HEK293 (cell line): ENCODE results near the gene GPX8.

Experiments
- CTCF ChIA-PET: fragments of 350-600 bp; formaldehyde crosslinking; extraction: SDS; loops from one replicate; lab custom pipeline; 2021; ENCODE audit warnings: antibody characterized with exemption; lab: Yijun Ruan, JAX
- POLR2A ChIA-PET: fragments of 300-600 bp; formaldehyde crosslinking; extraction: SDS; loops from one replicate; lab custom pipeline; 2020; ENCODE audit warnings: antibody characterized with exemption, inconsistent platforms; lab: Yijun Ruan, JAX
- H3K27ac ChIP-seq: fragments of 200-500 bp; sonication (Bioruptor generic); 2 replicates; pipeline ENCODE4 v1.5.1; 2014; ENCODE audit warnings: low read depth, low read length, control low read depth, inconsistent platforms; ENCODE audit errors: extremely low read depth
- H3K36me3 ChIP-seq, 2 experiments: fragments of 200-500 bp in 1 of 2; sonication (Bioruptor generic) in 1 of 2; 1 replicate in 1 of 2; 2 replicates in 1 of 2; pipeline ENCODE4 v1.5.1; 2014 to 2017; ENCODE audit warnings: inconsistent platforms in 2 of 2, low read length in 2 of 2; ENCODE audit not compliant: control insufficient read depth in 2 of 2, insufficient read depth in 1 of 2
- H3K4me1 ChIP-seq: fragments of 200-500 bp; sonication (Bioruptor generic); 2 replicates; pipeline ENCODE4 v1.5.1; 2014; ENCODE audit warnings: mild to moderate bottlenecking, low read length, inconsistent platforms; ENCODE audit not compliant: control insufficient read depth, insufficient read depth
- H3K4me3 ChIP-seq: 2 replicates; pipeline ENCODE4 v1.5.1; 2011; ENCODE audit warnings: low read depth, mild to moderate bottlenecking, control low read depth, low read length, moderate library complexity
- H3K9me3 ChIP-seq: fragments of 200-500 bp; sonication (Bioruptor generic); 2 replicates; pipeline ENCODE4 v1.5.1; 2014; ENCODE audit warnings: low read depth, low read length, inconsistent platforms; ENCODE audit not compliant: control insufficient read depth, insufficient read depth
- KLF8 ChIP-seq: fragments of 450-650 bp; formaldehyde crosslinking; IDR thresholded peaks from 2 replicates; pipeline ENCODE4 v1.5.1; 2016; ENCODE audit warnings: missing biosample characterization, missing genetic modification characterization
- OVOL3 ChIP-seq: fragments of 450-650 bp; formaldehyde crosslinking; IDR thresholded peaks from 2 replicates; pipeline ENCODE4 v1.5.1; 2016; ENCODE audit warnings: missing biosample characterization, missing genetic modification characterization
- ZFP41 ChIP-seq: fragments of 450-650 bp; formaldehyde crosslinking; IDR thresholded peaks from 2 replicates; pipeline ENCODE4 v1.5.1; 2016; ENCODE audit warnings: missing biosample characterization, missing genetic modification characterization, borderline replicate concordance
- ZNF157 ChIP-seq: fragments of 450-650 bp; formaldehyde crosslinking; IDR thresholded peaks from 2 replicates; pipeline ENCODE4 v1.5.1; 2016; ENCODE audit warnings: missing biosample characterization, missing genetic modification characterization
- ZNF174 ChIP-seq: fragments of 450-650 bp; formaldehyde crosslinking; IDR thresholded peaks from 2 replicates; pipeline ENCODE4 v1.5.0; 2017; ENCODE audit warnings: missing biosample characterization, mild to moderate bottlenecking, missing genetic modification characterization
- ZNF202 ChIP-seq: fragments of 450-650 bp; formaldehyde crosslinking; IDR thresholded peaks from 2 replicates; pipeline ENCODE4 v1.5.1; 2016; ENCODE audit warnings: missing biosample characterization, missing genetic modification characterization, borderline replicate concordance
- ZNF350 ChIP-seq: fragments of 450-650 bp; formaldehyde crosslinking; IDR thresholded peaks from 2 replicates; pipeline ENCODE4 v1.5.0; 2017; ENCODE audit warnings: missing biosample characterization, mild to moderate bottlenecking, missing genetic modification characterization
- ZNF433 ChIP-seq: fragments of 450-650 bp; formaldehyde crosslinking; IDR thresholded peaks from 2 replicates; pipeline ENCODE4 v1.5.1; 2016; ENCODE audit warnings: missing biosample characterization, missing genetic modification characterization, low read depth
- ZNF48 ChIP-seq: fragments of 450-650 bp; formaldehyde crosslinking; IDR thresholded peaks from 2 replicates; pipeline ENCODE4 v1.5.1; 2016; ENCODE audit warnings: missing biosample characterization, missing genetic modification characterization
- ZNF549 ChIP-seq: fragments of 450-650 bp; IDR thresholded peaks from 2 replicates; pipeline ENCODE4 v1.5.1; 2018; ENCODE audit warnings: missing biosample characterization, missing genetic modification characterization, mild to moderate bottlenecking, inconsistent platforms, moderate library complexity
- ZNF624 ChIP-seq: fragments of 450-650 bp; formaldehyde crosslinking; IDR thresholded peaks from 2 replicates; pipeline ENCODE4 v1.5.1; 2017; ENCODE audit warnings: missing biosample characterization, missing genetic modification characterization
- ZNF664 ChIP-seq: fragments of 450-650 bp; formaldehyde crosslinking; IDR thresholded peaks from 2 replicates; pipeline ENCODE4 v1.5.1; 2016; ENCODE audit warnings: missing biosample characterization, missing genetic modification characterization
- ZNF747 ChIP-seq: fragments of 450-650 bp; formaldehyde crosslinking; IDR thresholded peaks from 2 replicates; pipeline ENCODE4 v1.5.1; 2016; ENCODE audit warnings: missing biosample characterization, missing genetic modification characterization
- TF ChIP-seq, protein P1 (sequence below): fragments of 450-650 bp; formaldehyde crosslinking; conservative IDR thresholded peaks from 2 replicates; pipeline ENCODE4 v1.5.1; 2016; ENCODE audit warnings: low read depth, missing biosample characterization, missing genetic modification characterization
- TF ChIP-seq, protein P2 (sequence below): fragments of 450-650 bp; formaldehyde crosslinking; IDR thresholded peaks from 2 replicates; pipeline ENCODE4 v1.5.0; 2017; ENCODE audit warnings: missing biosample characterization, missing genetic modification characterization, borderline replicate concordance
- TF ChIP-seq, protein P3 (sequence below): fragments of 450-650 bp; formaldehyde crosslinking; IDR thresholded peaks from 2 replicates; pipeline ENCODE4 v1.5.1; 2016; ENCODE audit warnings: missing biosample characterization, missing genetic modification characterization, borderline replicate concordance

Gene GPX8

DNA sequence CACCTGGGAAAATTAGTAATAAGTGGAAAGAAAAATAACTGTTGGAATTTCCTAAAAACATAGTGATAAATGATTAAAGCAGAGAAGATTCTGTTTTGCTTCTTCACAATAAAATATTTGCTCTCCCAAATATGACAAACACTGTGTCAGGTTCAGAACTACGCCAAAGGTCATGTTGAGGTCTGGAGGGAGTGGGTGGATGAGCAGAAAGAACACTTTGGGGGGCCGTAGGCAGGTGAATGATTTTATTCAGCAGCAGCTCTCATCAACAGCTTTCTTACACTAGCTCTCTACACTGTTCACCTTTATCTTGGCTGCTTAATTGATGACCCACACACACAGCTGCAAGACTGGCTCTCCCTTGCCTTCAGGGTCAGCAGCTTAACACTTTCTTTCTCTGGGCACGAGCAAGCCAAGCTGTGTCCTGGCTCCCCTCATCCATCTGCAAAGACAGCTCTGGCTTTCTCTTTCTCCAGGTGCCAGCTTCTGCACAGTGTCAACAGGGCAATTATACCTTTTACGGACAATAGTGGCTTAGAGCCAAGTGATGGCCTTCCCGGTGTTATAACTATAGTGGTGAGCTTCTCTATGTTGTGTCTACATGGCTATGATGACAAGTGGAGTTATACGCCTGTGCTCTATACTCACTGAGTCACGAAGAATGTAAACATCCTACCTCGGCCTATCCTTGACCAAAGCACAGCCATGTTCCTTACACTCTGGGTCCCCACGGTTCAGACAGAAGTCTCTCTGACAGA, 18.9 kb upstream of the GPX8 start:
- no peaks in the 10 kb centered on the region for H3K4me1 ChIP-seq
- no peaks in the 10 kb centered on the region for H3K9me3 ChIP-seq
- ChIA-PET POLR2A (no interaction called here), CTCF (interaction anchor here (0.7 to 2.3 kb wide), 5 partner anchors 19 to 1635 kb away, joined by 3 to 10 read pairs (median 6); partner anchors contain the start of gene GPX8)
- no peak overlapping the region for H3K27ac ChIP-seq
- no peak for TF ChIP-seq ZNF433 (tag by site-specific recombination)
- TF ChIP-seq ZNF549 (tag by site-specific recombination): no peak
- TF ChIP-seq ZNF157 (tag by site-specific recombination): no peak
- no peak for TF ChIP-seq ZNF624 (tag by site-specific recombination)
- no peak for TF ChIP-seq KLF8 (tag by site-specific recombination)
- no peak for TF ChIP-seq ZNF48 (tag by site-specific recombination)
- TF ChIP-seq ZNF747: no peak
- no peak for TF ChIP-seq ZNF664
- TF ChIP-seq OVOL3: no peak
- TF ChIP-seq ZNF350 (tag by site-specific recombination): no peak
- TF ChIP-seq ZFP41 (tag by site-specific recombination): no peak
- TF ChIP-seq ZNF202: no peak
- TF ChIP-seq, protein P1, sequence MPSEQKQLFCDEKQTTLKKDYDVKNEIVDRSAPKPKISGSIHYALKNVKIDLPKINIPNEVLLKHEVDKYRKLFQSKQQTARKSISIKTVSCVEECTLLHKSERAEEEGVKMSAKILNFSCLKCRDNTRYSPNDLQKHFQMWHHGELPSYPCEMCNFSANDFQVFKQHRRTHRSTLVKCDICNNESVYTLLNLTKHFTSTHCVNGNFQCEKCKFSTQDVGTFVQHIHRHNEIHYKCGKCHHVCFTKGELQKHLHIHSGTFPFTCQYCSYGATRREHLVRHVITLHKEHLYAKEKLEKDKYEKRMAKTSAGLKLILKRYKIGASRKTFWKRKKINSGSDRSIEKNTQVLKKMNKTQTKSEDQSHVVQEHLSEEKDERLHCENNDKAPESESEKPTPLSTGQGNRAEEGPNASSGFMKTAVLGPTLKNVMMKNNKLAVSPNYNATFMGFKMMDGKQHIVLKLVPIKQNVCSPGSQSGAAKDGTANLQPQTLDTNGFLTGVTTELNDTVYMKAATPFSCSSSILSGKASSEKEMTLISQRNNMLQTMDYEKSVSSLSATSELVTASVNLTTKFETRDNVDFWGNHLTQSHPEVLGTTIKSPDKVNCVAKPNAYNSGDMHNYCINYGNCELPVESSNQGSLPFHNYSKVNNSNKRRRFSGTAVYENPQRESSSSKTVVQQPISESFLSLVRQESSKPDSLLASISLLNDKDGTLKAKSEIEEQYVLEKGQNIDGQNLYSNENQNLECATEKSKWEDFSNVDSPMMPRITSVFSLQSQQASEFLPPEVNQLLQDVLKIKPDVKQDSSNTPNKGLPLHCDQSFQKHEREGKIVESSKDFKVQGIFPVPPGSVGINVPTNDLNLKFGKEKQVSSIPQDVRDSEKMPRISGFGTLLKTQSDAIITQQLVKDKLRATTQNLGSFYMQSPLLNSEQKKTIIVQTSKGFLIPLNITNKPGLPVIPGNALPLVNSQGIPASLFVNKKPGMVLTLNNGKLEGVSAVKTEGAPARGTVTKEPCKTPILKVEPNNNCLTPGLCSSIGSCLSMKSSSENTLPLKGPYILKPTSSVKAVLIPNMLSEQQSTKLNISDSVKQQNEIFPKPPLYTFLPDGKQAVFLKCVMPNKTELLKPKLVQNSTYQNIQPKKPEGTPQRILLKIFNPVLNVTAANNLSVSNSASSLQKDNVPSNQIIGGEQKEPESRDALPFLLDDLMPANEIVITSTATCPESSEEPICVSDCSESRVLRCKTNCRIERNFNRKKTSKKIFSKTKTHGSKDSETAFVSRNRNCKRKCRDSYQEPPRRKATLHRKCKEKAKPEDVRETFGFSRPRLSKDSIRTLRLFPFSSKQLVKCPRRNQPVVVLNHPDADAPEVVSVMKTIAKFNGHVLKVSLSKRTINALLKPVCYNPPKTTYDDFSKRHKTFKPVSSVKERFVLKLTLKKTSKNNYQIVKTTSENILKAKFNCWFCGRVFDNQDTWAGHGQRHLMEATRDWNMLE (tag by site-specific recombination): no peak
- TF ChIP-seq, protein P2, sequence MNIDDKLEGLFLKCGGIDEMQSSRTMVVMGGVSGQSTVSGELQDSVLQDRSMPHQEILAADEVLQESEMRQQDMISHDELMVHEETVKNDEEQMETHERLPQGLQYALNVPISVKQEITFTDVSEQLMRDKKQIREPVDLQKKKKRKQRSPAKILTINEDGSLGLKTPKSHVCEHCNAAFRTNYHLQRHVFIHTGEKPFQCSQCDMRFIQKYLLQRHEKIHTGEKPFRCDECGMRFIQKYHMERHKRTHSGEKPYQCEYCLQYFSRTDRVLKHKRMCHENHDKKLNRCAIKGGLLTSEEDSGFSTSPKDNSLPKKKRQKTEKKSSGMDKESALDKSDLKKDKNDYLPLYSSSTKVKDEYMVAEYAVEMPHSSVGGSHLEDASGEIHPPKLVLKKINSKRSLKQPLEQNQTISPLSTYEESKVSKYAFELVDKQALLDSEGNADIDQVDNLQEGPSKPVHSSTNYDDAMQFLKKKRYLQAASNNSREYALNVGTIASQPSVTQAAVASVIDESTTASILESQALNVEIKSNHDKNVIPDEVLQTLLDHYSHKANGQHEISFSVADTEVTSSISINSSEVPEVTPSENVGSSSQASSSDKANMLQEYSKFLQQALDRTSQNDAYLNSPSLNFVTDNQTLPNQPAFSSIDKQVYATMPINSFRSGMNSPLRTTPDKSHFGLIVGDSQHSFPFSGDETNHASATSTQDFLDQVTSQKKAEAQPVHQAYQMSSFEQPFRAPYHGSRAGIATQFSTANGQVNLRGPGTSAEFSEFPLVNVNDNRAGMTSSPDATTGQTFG (tag by site-specific recombination): no peak
- H3K36me3 ChIP-seq: no peaks in the 10 kb centered on the region
- H3K4me3 ChIP-seq: no peak overlapping the region

DNA sequence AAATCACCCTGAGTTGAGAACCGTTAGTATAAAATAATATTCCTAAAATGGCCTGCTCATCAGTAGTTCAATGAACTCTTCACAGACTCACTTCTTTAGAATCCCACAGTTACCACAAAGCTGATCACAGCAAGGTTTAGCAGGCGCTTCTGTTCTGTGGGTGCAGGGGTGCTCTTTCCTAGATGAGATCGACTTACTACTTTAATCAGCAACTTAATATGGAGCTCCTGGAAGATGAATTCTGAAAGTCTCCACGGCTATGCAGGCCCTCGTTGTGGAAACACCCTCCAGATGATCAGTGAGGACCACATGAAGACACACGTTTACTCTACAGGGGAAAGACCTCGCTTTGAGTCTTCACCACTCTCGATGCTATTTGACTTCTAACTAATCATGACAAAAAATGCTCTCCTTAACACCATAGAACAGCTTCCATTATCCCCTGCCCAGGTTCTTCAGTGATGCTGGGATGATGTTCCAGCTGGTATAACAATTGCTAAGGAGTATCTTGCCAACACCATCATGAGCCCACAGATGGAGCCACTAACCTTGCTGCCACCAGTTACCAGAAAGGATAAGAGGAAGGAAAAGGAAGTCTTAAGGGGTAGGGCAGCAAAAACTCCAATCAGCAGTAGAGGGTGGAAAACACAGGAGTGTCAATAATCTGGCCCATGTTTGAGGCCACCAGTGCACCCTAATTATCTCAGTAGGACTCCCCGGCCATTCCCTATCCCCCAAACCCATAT, 17.9 kb upstream of the GPX8 start:
- Histone ChIP-seq H3K9me3 (no peaks in the 10 kb centered on the region), H3K4me1 (no peaks in the 10 kb centered on the region)
- TF ChIP-seq ZNF174 (tag by site-specific recombination): no peak
- TF ChIP-seq, protein P3, sequence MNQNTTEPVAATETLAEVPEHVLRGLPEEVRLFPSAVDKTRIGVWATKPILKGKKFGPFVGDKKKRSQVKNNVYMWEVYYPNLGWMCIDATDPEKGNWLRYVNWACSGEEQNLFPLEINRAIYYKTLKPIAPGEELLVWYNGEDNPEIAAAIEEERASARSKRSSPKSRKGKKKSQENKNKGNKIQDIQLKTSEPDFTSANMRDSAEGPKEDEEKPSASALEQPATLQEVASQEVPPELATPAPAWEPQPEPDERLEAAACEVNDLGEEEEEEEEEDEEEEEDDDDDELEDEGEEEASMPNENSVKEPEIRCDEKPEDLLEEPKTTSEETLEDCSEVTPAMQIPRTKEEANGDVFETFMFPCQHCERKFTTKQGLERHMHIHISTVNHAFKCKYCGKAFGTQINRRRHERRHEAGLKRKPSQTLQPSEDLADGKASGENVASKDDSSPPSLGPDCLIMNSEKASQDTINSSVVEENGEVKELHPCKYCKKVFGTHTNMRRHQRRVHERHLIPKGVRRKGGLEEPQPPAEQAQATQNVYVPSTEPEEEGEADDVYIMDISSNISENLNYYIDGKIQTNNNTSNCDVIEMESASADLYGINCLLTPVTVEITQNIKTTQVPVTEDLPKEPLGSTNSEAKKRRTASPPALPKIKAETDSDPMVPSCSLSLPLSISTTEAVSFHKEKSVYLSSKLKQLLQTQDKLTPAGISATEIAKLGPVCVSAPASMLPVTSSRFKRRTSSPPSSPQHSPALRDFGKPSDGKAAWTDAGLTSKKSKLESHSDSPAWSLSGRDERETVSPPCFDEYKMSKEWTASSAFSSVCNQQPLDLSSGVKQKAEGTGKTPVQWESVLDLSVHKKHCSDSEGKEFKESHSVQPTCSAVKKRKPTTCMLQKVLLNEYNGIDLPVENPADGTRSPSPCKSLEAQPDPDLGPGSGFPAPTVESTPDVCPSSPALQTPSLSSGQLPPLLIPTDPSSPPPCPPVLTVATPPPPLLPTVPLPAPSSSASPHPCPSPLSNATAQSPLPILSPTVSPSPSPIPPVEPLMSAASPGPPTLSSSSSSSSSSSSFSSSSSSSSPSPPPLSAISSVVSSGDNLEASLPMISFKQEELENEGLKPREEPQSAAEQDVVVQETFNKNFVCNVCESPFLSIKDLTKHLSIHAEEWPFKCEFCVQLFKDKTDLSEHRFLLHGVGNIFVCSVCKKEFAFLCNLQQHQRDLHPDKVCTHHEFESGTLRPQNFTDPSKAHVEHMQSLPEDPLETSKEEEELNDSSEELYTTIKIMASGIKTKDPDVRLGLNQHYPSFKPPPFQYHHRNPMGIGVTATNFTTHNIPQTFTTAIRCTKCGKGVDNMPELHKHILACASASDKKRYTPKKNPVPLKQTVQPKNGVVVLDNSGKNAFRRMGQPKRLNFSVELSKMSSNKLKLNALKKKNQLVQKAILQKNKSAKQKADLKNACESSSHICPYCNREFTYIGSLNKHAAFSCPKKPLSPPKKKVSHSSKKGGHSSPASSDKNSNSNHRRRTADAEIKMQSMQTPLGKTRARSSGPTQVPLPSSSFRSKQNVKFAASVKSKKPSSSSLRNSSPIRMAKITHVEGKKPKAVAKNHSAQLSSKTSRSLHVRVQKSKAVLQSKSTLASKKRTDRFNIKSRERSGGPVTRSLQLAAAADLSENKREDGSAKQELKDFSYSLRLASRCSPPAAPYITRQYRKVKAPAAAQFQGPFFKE: no peak
- TF ChIP-seq, all 188 proteins: peak for 0
- Histone ChIP-seq H3K4me3 (no peak overlapping the region), H3K36me3 (no peaks in the 10 kb centered on the region), H3K27ac (no peak overlapping the region)
- POLR2A ChIA-PET: no interaction called here
- CTCF ChIA-PET: interaction anchor here (0.7 to 1.4 kb wide), 4 partner anchors 15 to 236 kb away, joined by 3 to 5 read pairs (median 4); no protein-coding TSS in a partner anchor
